Omental fat pad (tissue), 4 donors: ENCODE results near the gene TNRC18. TPM values are rescaled to one million over a fixed set of nuclear protein-coding genes. Genes with fewer than 3 reads are reported as not detected.
"Not testable (repeated sequence)": the region's sequence is repeated elsewhere in the genome, so short reads cannot be mapped to it uniquely, and the experiment has no call there.

Experiments used
- ATAC-seq: fragments of 150-250 bp; one replicate; pipeline ENCODE4 v1.9.1; 2016; ENCODE audit warnings: mild to moderate bottlenecking, moderate library complexity; ENCODE audit not compliant: low FRiP score
- DNase-seq: peaks from one replicate; pipeline ENCODE4 v3.0.0-alpha.2; 2019; ENCODE audit warnings: low spot score
- total RNA-seq, 4 donors: library from RNA; depleted of rRNA; stranded (reverse); fragments of >200 nt; gene quantifications; one replicate each; pipeline ENCODE4 v1.1.0, GENCODE V29; 2016
- TF ChIP-seq, protein P1 (sequence below), 3 donors: fragments of 450-650 bp; IDR thresholded peaks; one replicate each; pipeline ENCODE4 v1.5.1; 2016 to 2017; ENCODE audit warnings: antibody characterized with exemption in 3 of 3, mild to moderate bottlenecking in 3 of 3, moderate library complexity in 2 of 3

TNRC18 gene
- total RNA-seq, 4 donors from 2014 or later: 26.0 to 62.4 (median 29.4) TPM

DNA sequence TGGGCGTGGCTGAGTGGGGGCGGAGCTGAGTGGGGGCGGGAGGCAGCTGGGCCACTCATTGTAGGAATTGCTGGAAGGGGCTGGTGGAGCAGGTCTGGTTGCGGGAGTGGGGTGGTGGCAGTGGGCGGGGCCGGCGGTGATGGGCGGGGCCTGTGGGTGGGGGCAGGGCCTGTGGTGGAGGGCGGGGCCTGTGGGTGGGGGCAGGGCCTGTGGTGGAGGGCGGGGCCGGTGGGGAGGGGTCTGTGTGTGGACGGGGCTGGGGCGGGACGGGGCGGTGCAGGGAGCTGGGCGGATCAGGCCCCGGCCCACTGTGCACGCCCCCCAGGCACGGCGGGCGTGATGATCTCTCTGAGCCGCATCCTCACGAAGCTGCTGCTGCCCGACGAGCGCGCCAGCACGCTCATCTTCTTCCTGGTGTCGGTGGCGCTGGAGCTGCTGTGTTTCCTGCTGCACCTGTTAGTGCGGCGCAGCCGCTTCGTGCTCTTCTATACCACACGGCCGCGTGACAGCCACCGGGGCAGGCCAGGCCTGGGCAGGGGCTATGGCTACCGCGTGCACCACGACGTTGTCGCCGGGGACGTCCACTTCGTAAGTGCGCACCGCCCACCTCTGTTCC lies 126.9 kb downstream of the TNRC18 start:
- TF ChIP-seq, protein P1, sequence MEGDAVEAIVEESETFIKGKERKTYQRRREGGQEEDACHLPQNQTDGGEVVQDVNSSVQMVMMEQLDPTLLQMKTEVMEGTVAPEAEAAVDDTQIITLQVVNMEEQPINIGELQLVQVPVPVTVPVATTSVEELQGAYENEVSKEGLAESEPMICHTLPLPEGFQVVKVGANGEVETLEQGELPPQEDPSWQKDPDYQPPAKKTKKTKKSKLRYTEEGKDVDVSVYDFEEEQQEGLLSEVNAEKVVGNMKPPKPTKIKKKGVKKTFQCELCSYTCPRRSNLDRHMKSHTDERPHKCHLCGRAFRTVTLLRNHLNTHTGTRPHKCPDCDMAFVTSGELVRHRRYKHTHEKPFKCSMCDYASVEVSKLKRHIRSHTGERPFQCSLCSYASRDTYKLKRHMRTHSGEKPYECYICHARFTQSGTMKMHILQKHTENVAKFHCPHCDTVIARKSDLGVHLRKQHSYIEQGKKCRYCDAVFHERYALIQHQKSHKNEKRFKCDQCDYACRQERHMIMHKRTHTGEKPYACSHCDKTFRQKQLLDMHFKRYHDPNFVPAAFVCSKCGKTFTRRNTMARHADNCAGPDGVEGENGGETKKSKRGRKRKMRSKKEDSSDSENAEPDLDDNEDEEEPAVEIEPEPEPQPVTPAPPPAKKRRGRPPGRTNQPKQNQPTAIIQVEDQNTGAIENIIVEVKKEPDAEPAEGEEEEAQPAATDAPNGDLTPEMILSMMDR (IDR thresholded peaks at IDR 0.05): no peak
- DNase-seq (no peak), ATAC-seq (no peak)

DNA sequence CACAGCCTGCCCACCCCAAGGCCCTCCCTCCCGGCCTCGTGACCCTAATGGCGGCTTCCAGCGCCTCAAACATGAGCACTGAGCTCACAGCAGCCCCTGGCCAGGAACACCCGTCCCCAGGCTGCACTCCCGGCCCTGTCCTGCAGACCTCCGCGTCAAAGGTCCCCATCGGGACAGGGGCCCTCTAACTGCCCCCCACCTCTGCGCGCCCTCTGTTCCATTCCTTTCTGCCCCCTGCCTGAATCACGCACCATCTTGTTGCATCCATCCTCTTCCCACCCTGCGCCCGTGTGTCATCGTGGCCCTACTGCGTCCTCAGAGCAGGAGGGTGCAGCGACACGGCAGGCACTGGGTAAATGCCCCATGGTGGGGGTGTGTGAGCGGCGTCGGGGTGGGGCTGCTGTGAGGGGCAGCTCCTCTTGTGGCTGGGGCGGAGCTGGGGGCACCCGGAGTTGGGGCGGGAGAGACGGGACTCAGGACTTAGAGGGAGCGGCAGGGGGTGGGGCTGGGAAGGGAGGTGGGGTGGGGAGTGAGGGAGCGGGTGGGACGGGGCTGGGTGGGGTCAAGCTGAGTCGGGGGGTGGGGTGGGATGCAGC lies 127.5 kb downstream of the TNRC18 start:
- ATAC-seq (no peak), DNase-seq (no peak)
- TF ChIP-seq, protein P1 (IDR thresholded peaks at IDR 0.05): no peak

GRCh38 chr7:5295039-5296014 lies 128.3 kb downstream of the TNRC18 start:
- ATAC-seq (no peak), DNase-seq (no peak)
- TF ChIP-seq, protein P1 (IDR thresholded peaks at IDR 0.05): no peak

DNA sequence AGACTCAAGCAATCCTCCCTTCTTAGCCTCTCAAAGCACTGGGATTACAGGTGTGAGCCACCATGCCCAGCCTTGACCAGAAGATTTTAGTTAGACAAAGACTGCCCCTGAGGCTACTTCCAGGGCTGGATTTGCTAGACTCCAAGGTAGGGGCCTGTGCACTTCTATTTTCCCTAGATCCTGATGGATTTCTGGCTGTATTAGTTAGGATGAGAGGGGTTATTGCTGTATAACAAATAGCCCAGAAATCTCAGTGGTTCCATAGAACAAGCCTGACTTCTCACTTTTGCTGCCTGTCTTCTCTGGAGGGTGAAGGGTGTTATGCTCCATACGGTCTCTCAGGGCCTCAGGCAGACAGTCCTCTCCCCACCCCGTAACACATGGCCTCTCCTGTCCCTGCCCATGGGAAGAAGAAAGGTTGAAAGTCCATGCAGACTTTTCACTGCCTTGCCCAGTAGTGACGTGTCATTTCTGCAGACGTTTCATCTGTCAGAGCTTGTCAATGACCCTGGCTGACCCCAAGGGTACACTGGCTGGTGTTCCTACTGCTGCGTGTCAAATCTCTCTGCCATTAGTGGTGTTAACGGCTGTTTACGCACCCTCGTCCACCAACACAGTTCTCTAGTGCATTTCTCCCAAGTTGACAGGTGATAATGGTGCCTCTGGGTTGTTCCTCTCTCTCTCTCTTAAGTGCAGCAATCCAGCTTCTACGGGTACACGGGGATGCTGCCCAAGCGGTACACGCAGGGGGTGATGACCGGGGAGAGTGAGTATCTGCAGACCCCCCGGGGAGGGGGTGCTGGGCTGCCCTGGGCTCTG lies 129.3 kb downstream of the TNRC18 start:
- no peak for DNase-seq
- ATAC-seq: no peak
- TF ChIP-seq, protein P1 (IDR thresholded peaks at IDR 0.05): no peak

DNA sequence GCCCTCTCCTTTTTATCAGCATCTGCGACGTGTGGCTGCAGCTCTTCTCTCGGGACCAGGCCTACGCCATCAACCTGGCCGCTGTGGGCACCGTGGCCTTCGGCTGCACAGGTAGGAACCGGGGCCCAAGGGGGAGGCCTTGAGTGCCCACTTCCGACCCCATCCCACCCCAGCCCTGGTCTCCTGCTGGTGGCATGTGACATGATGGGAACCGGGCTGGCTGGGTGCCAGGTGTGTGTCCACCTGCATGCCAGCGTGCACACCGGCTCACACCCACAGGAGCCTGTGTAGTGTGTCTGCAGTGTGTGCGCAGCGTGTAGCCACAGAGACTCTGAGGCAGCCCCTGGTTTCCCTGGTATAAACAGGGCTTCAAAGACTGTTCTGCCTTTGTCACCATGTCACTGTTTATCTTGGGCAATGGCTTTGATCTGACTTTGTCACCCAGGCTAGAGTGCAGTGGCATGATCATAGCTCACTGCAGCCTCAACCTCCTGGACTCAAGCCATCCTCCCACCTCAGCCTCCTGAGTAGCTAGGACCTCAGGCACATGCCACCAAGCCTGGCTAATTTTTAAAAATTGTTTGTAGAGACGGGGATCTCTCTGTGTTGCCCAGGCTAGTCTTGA lies 131.8 kb downstream of the TNRC18 start:
- DNase-seq, ATAC-seq: not testable (repeated sequence)

- TF ChIP-seq, protein P1 (IDR thresholded peaks at IDR 0.05): no peak
- DNase-seq (no peak), ATAC-seq (no peak)
Measured at GRCh38 chr7:5291301-5291700, 132.3 kb downstream of the TNRC18 start.
